ENCODE data around the gene TMEM245. TPM values are rescaled to one million over a fixed set of nuclear protein-coding genes. Genes with fewer than 3 reads are reported as not detected.

The TMEM245 gene
- total and polyA plus RNA-seq, 5 experiments from 2014 or later: 16.3 to 72.4 (median 29.2) TPM

- Mint-ChIP-seq H3K4me3 (no peak overlapping the region), H3K9me3 (peaks cover 0 to 26% (median 13%) of the 10 kb centered on the region in 9 donors), H3K36me3 (peaks cover 0 to 15% (median 5%) of the 10 kb centered on the region in 3 donors), H3K4me1 (no peaks in the 10 kb centered on the region), H3K27me3 (peaks cover 4 to 11% (median 10%) of the 10 kb centered on the region in 5 donors), H3K27ac (no peak overlapping the region)
- POLR2A ChIA-PET: no interaction called here
- ATAC-seq (no peak), DNase-seq (no peak)
These were observed 37.0 kb upstream of the TMEM245 start for GRCh38 chr9:109156708-109157107.

- Mint-ChIP-seq H3K4me3 (no peak overlapping the region), H3K4me1 (no peaks in the 10 kb centered on the region), H3K9me3 (peaks cover 0 to 28% (median 12%) of the 10 kb centered on the region in 9 donors), H3K27ac (no peak overlapping the region), H3K36me3 (peaks cover 0 to 15% (median 5%) of the 10 kb centered on the region in 3 donors), H3K27me3 (peaks cover 0 to 3% (median 2%) of the 10 kb centered on the region in 5 donors)
- POLR2A ChIA-PET: interaction anchor here (0.6 kb wide), 1 partner anchor 182 kb away, joined by 4 read pairs; no protein-coding TSS in a partner anchor
- ATAC-seq: no peak
- no peak for DNase-seq
These were observed 31.3 kb upstream of the TMEM245 start for GRCh38 chr9:109150925-109151545.

DNA sequence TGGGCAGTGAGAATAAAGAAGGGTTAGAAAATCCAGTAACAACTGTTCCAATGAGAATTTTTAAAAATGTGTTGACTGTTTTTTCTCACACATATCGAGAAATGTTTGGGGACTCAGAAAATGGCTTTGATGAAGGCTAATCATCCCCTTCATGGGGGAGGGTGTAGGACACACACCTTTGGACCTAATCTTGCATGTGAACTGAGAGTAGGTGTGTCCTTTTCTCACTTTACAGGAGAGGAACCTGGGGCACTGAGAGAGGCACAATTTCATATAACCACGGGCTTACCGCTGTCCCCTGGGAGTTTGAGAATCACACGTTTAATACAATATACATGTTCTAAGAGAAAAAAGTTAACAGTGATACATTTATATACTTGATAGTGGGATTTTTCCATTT lies 30.0 kb upstream of the TMEM245 start:
- POLR2A ChIA-PET: no interaction called here
- H3K36me3 Mint-ChIP-seq: peaks cover 0 to 14% (median 5%) of the 10 kb centered on the region in 3 donors

DNA sequence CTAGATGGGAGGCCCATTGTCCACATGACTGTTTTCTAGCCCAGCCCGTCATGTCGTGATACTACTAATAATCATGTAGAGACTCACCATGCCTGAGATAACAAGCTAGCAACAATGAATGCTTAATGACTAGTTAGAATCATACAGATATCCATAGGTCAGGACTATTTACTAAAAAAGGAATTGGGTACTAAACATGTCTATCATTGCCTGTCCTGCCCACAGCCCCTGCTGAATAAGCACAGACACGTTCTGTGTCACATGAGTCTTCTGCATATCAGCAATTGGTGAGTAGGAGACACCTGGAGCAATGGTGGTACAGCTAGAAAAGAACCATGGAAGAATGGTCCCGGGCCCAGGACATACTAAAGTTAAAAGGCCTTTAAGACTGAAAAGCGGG lies 29.3 kb upstream of the TMEM245 start:
- Mint-ChIP-seq H3K4me3 (no peak overlapping the region), H3K4me1 (peaks cover under 1 to 2% (median 2%) of the 10 kb centered on the region in 4 donors), H3K9me3 (peaks cover 0 to 19% (median 9%) of the 10 kb centered on the region in 9 donors), H3K27ac (peak overlapping the region in 1 of 10 donors; percentile 46), H3K36me3 (peaks cover 0 to 8% (median 4%) of the 10 kb centered on the region in 3 donors), H3K27me3 (peaks cover 0 to 4% (median 2%) of the 10 kb centered on the region in 5 donors)
- ATAC-seq: no peak
- DNase-seq: no peak
- POLR2A ChIA-PET: no interaction called here

More for the DNA sequence above, 30.0 kb upstream of the TMEM245 start:
- ATAC-seq (no peak), DNase-seq (no peak)
- Mint-ChIP-seq H3K27ac (no peak overlapping the region), H3K9me3 (peaks cover 0 to 24% (median 12%) of the 10 kb centered on the region in 9 donors), H3K4me1 (no peaks in the 10 kb centered on the region), H3K27me3 (peaks cover 0 to 4% (median 2%) of the 10 kb centered on the region in 5 donors), H3K4me3 (no peak overlapping the region)

DNA sequence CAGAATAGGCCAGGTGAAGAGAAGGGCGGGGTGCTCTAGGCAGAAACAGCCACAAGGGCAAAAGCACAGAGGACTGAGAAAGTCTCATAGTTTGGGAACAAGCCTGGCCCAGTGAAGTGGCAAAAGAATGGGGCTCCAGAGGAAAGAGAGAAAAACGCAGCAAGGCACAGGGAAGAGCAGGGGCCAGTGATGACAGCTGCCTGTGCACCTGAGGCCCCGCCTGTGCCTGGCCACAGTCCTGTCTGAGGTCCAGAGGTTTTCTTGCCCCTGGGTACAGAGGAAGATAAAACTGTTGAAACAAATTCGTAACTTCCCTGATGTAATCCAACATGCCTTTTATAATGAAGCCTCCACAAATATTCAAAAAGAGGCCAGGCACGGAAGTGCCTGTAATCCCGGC lies 25.3 kb upstream of the TMEM245 start:
- no peaks in the 10 kb centered on the region for H3K36me3 Mint-ChIP-seq
- POLR2A ChIA-PET: no interaction called here
- peak overlapping the region in 1 of 10 donors; percentile 58 for H3K27ac Mint-ChIP-seq
- H3K4me3 Mint-ChIP-seq: no peak overlapping the region
- ATAC-seq (no peak), DNase-seq (no peak)
- peaks cover 4 to 6% (median 5%) of the 10 kb centered on the region in 4 donors for H3K4me1 Mint-ChIP-seq
- H3K27me3 Mint-ChIP-seq: peaks cover 0 to 4% (median 2%) of the 10 kb centered on the region in 5 donors
- no peaks in the 10 kb centered on the region for H3K9me3 Mint-ChIP-seq

DNA sequence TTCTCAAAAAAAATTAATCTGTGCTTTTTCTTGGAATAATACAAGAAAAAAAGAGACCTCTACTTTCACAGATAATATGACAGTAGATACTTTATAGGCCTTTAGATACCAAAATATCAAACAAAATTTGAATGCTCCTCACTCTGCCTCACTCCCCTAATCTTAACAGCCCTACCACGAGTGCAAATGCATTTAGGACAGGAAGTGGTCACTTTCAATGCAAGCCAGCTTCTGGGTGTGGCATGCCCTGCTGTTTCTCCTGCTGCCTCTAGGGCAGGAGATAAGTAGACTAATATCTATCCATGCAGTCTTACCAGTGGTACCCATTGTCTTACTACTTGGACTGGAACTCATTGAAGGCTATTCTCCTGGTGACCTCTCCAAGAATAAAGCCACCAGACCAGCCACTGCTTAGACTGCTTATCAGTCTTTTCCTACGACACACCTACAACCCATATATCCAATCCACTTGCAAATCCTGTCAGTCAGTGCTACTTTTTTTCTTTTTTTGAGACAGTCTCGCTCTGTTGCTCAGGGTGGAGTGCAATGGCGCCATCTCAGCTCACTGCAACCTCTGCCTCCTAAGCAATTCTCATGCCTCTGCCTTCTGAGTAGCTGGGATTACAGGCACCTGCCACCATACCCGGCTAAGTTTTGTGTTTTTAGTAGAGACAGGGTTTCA lies 24.3 kb upstream of the TMEM245 start:
- peak overlapping the region in 1 of 10 donors; percentile 48 for H3K27ac Mint-ChIP-seq
- DNase-seq (no peak), ATAC-seq (peak in 1 of 2 donors; percentile 44)
- H3K9me3 Mint-ChIP-seq: no peaks in the 10 kb centered on the region
- H3K27me3 Mint-ChIP-seq: peaks cover 0 to 4% (median 2%) of the 10 kb centered on the region in 5 donors
- peaks cover 4 to 6% (median 5%) of the 10 kb centered on the region in 4 donors for H3K4me1 Mint-ChIP-seq
- POLR2A ChIA-PET: no interaction called here
- no peak overlapping the region for H3K4me3 Mint-ChIP-seq
- H3K36me3 Mint-ChIP-seq: no peaks in the 10 kb centered on the region

DNA sequence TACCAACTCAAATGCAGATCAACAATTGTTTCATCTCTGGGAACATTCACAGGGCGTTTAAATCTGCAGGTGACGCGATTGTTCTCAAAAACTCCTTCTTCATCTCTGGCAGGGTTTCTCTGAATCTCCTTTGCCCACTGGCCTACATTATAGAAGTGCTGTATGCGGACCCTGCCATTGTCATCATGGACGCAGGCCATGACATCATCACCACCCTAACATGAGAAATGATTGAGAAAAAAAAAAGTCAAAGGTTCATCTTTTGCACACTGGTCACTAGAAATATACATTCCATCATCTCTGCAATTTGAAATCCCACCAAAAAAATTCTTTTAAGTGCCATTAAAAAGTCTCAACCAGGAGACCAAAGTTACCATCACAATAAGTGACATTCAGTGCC lies 21.6 kb upstream of the TMEM245 start:
- POLR2A ChIA-PET: no interaction called here
- DNase-seq: no peak
- H3K27ac Mint-ChIP-seq: no peak overlapping the region

GRCh38 chr9:109139851-109140250 lies 20.1 kb upstream of the TMEM245 start:
- Mint-ChIP-seq H3K4me3 (no peak overlapping the region), H3K36me3 (no peaks in the 10 kb centered on the region), H3K27me3 (peaks cover 0 to 2% (median 0%) of the 10 kb centered on the region in 5 donors), H3K9me3 (no peaks in the 10 kb centered on the region), H3K4me1 (peaks cover 4 to 6% (median 5%) of the 10 kb centered on the region in 4 donors), H3K27ac (no peak overlapping the region)
- ATAC-seq (no peak), DNase-seq (no peak)
- POLR2A ChIA-PET: no interaction called here

More for the DNA sequence above, 21.6 kb upstream of the TMEM245 start:
- Mint-ChIP-seq H3K4me1 (peaks cover 4 to 6% (median 5%) of the 10 kb centered on the region in 4 donors), H3K36me3 (no peaks in the 10 kb centered on the region), H3K4me3 (no peak overlapping the region), H3K27me3 (peaks cover 0 to 2% (median 0%) of the 10 kb centered on the region in 5 donors), H3K9me3 (no peaks in the 10 kb centered on the region)
- no peak for ATAC-seq

DNA sequence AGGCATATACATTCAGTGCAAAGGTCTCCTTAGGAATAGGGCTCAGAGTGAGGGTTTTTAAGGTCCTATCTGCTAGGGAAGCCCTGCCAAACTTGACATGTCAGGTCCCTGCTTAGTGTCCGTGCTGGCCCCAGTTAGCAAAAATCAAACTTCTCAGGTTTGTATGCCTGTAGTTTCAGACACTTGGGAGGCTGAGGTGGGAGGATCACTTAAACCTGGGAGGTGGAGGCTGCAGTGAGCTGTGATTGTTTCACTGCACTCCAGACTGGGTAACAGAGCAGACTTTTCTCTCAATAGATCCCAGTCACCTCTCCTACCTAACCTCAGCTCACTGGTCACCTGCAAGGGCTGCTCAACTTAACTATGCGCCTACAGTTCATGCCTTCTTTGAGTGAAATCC lies 18.7 kb upstream of the TMEM245 start:
- no peaks in the 10 kb centered on the region for H3K4me1 Mint-ChIP-seq
- ATAC-seq (no peak), DNase-seq (no peak)
- no peak overlapping the region for H3K27ac Mint-ChIP-seq
- no peaks in the 10 kb centered on the region for H3K27me3 Mint-ChIP-seq
- no peaks in the 10 kb centered on the region for H3K36me3 Mint-ChIP-seq
- no peaks in the 10 kb centered on the region for H3K9me3 Mint-ChIP-seq
- no peak overlapping the region for H3K4me3 Mint-ChIP-seq
- POLR2A ChIA-PET: no interaction called here

DNA sequence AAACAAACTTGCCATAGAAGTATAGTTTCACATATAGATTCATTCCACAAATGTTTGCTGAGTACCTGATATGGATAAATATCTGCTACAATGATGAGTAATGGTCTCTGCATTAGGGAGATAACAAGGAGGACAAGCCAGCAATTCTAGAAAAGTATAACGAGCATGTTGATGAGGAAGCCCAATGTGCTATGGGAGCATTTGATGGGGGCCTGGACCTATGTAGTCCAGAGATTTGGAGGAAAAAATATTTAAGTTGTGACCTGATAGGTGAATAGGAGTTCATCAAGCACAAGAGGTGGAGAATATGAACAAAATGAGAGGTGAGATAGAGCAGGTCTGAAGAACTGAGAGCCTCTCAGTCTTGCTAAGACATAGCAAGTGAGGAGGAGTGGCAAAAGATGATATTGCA lies 14.4 kb upstream of the TMEM245 start:
- Mint-ChIP-seq H3K36me3 (no peaks in the 10 kb centered on the region), H3K27me3 (no peaks in the 10 kb centered on the region), H3K27ac (no peak overlapping the region), H3K9me3 (no peaks in the 10 kb centered on the region), H3K4me1 (peaks cover 0 to 2% (median 0%) of the 10 kb centered on the region in 4 donors), H3K4me3 (no peak overlapping the region)
- no peak for DNase-seq
- ATAC-seq: no peak
- POLR2A ChIA-PET: no interaction called here

DNA sequence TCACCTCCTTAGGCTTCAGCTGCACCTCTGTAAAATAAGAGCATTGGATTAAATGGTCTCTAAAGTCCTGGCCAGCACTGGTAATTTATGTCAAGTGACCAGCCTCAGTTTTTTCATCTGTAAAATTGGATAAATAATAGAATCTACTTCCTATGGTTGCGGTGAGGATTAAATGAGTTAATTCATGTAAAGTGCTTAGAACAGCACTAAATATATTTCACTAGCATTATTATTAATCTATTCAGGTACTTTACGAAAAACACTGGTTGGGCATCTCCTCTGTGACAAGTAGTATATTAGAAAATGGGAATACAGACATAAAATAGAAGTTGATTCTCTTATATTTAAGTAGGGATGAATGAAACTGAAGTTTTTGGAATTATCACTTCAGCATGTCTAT lies 13.8 kb upstream of the TMEM245 start:
- H3K27me3 Mint-ChIP-seq: no peaks in the 10 kb centered on the region

DNA sequence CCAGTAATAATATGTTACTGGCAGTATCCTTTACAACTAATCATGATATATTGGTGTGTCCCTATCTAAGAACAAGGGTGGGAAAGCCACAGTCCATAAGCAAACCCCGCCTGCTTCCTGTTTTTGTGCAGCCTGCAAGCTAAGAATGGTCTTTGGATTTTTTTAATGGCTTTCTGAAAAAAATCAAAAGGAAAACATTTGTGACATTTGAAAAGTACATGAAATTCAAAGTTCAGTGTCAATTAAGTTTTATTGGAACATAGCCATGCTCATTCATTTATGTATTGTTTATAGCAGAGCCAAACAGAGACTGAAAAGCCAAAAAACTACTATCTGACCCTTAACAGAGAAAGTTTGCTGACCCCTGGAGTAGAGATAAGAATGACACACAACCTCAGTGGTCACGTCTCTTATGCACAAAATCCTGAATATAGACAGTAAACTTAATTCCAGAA lies 12.8 kb upstream of the TMEM245 start:
- ATAC-seq: no peak
- Mint-ChIP-seq H3K36me3 (no peaks in the 10 kb centered on the region), H3K27me3 (no peaks in the 10 kb centered on the region), H3K27ac (no peak overlapping the region), H3K9me3 (no peaks in the 10 kb centered on the region), H3K4me3 (no peak overlapping the region), H3K4me1 (peaks cover 0 to 2% (median 0%) of the 10 kb centered on the region in 4 donors)
- no peak for DNase-seq
- POLR2A ChIA-PET: no interaction called here

More for the DNA sequence above, 13.8 kb upstream of the TMEM245 start:
- POLR2A ChIA-PET: no interaction called here
- H3K4me1 Mint-ChIP-seq: peaks cover 0 to 2% (median 0%) of the 10 kb centered on the region in 4 donors
- H3K9me3 Mint-ChIP-seq: no peaks in the 10 kb centered on the region
- H3K36me3 Mint-ChIP-seq: no peaks in the 10 kb centered on the region
- DNase-seq (no peak), ATAC-seq (no peak)
- H3K27ac Mint-ChIP-seq: no peak overlapping the region
- H3K4me3 Mint-ChIP-seq: no peak overlapping the region

GRCh38 chr9:109129470-109130197 lies 9.9 kb upstream of the TMEM245 start:
- Mint-ChIP-seq H3K4me1 (peaks cover 0 to 2% (median 0%) of the 10 kb centered on the region in 4 donors), H3K9me3 (no peaks in the 10 kb centered on the region), H3K27ac (no peak overlapping the region), H3K4me3 (no peak overlapping the region), H3K36me3 (no peaks in the 10 kb centered on the region), H3K27me3 (no peaks in the 10 kb centered on the region)
- POLR2A ChIA-PET: interaction anchor here (0.6 kb wide), 1 partner anchor 9 kb away, joined by 4 read pairs; no protein-coding TSS in a partner anchor
- DNase-seq (no peak), ATAC-seq (no peak)

Data from naive thymus-derived CD8-positive, alpha-beta T cell (primary cell).